Lower leg skin (tissue), 4 donors: ENCODE measurements around the gene SNAPC2. TPM values are rescaled to one million over a fixed set of nuclear protein-coding genes. Genes with fewer than 3 reads are reported as not detected.
"Not testable (repeated sequence)": the region's sequence is repeated elsewhere in the genome, so short reads cannot be mapped to it uniquely, and the experiment has no call there.

Experiments used
- DNase-seq, 2 donors: peaks; one replicate each; pipeline ENCODE4 v3.0.0-alpha.2; 2019; ENCODE audit warnings: low spot score in 2 of 2
- H3K4me3 ChIP-seq: fragments of 200-600 bp; sonication (generic); 2 replicates; pipeline ENCODE4 v1.5.1; 2017; ENCODE audit warnings: mild to moderate bottlenecking, low read depth; ENCODE audit not compliant: poor library complexity, severe bottlenecking
- CTCF ChIP-seq, 3 donors: fragments of 450-650 bp; IDR thresholded peaks; one replicate each; pipeline ENCODE4 v1.5.1; 2016; ENCODE audit warnings: antibody characterized with exemption in 3 of 3, mild to moderate bottlenecking in 3 of 3, moderate library complexity in 2 of 3
- POLR2A ChIP-seq, 2 donors: fragments of 450-650 bp; IDR thresholded peaks; one replicate each; pipeline ENCODE4 v1.6.1; 2016 to 2017; ENCODE audit warnings: antibody characterized with exemption in 2 of 2, mild to moderate bottlenecking in 1 of 2, moderate library complexity in 1 of 2
- WGBS, 2 donors: methylation state at CpG; one replicate each; pipeline ENCODE4 v1.1.5; 2018; 5-methylcytosine and 5-hydroxymethylcytosine counted together
- intact Hi-C: fragments of 100-400 bp; cut with DNase I; formaldehyde crosslinking; loops from one replicate; pipeline ENCODE4 v1.15.0; 2023; ENCODE audit warnings: low total_unique reads
- total RNA-seq, 4 donors: library from RNA; depleted of rRNA; stranded (reverse); fragments of >200 nt; gene quantifications; one replicate each; pipeline ENCODE4 v1.1.0, GENCODE V29; 2016

SNAPC2 gene
- total RNA-seq, 4 donors from 2014 or later: 15.7 to 26.4 (median 24.6) TPM

GRCh38 chr19:7944177-7944761 is 24.1 kb downstream of the SNAPC2 start:
- intact Hi-C loops: no loop called here
- H3K4me3 ChIP-seq: peak overlapping the region; percentile 38
- WGBS, 2 donors: 27 to 28% methylated on average over 18 of the region's 18 CpGs
- peak in 1 of 3 donors; percentile 73 for TF ChIP-seq CTCF (IDR thresholded peaks at IDR 0.05)
- TF ChIP-seq POLR2A (IDR thresholded peaks at IDR 0.05): no peak
- DNase-seq: peak; percentile 88 to 97

GRCh38 chr19:7947939-7948338 is 27.8 kb downstream of the SNAPC2 start:
- no peak overlapping the region for H3K4me3 ChIP-seq
- 86 to 88% methylated on average over 4 of the region's 4 CpGs for WGBS, 2 donors
- no peak for DNase-seq
- TF ChIP-seq CTCF (IDR thresholded peaks at IDR 0.05) (no peak), POLR2A (IDR thresholded peaks at IDR 0.05) (no peak)
- intact Hi-C loops: no loop called here

GRCh38 chr19:7953060-7953459 is 32.9 kb downstream of the SNAPC2 start:
- TF ChIP-seq CTCF (IDR thresholded peaks at IDR 0.05) (no peak), POLR2A (IDR thresholded peaks at IDR 0.05) (no peak)
- intact Hi-C loops: no loop called here
- no peak for DNase-seq
- WGBS, 2 donors: 12 to 20% methylated on average over 3 of the region's 3 CpGs
- no peak overlapping the region for H3K4me3 ChIP-seq

GRCh38 chr19:7953576-7953975 is 33.4 kb downstream of the SNAPC2 start:
- H3K4me3 ChIP-seq: no peak overlapping the region
- TF ChIP-seq CTCF (IDR thresholded peaks at IDR 0.05): no peak
- no peak for TF ChIP-seq POLR2A (IDR thresholded peaks at IDR 0.05)
- no peak for DNase-seq
- intact Hi-C loops: no loop called here
- 73 to 78% methylated on average over 7 of the region's 7 CpGs for WGBS, 2 donors

- no peak for DNase-seq
- 87 to 91% methylated on average over 11 of the region's 11 CpGs for WGBS, 2 donors
- intact Hi-C loops: no loop called here
- no peak overlapping the region for H3K4me3 ChIP-seq
- no peak for TF ChIP-seq POLR2A (IDR thresholded peaks at IDR 0.05)
- no peak for TF ChIP-seq CTCF (IDR thresholded peaks at IDR 0.05)
Measured at GRCh38 chr19:7955696-7956095, 35.6 kb downstream of the SNAPC2 start.

GRCh38 chr19:7959211-7959610 is 39.1 kb downstream of the SNAPC2 start:
- no peak for DNase-seq
- WGBS, 2 donors: 70 to 72% methylated on average over 6 of the region's 6 CpGs
- H3K4me3 ChIP-seq: no peak overlapping the region
- intact Hi-C loops: no loop called here
- TF ChIP-seq POLR2A (IDR thresholded peaks at IDR 0.05) (no peak), CTCF (IDR thresholded peaks at IDR 0.05) (no peak)

- WGBS, 2 donors: 90 to 97% methylated on average over 4 of the region's 4 CpGs
- intact Hi-C loops, DNase-seq, H3K4me3 ChIP-seq: not testable (repeated sequence)
Measured at GRCh38 chr19:7961082-7961481, 40.9 kb downstream of the SNAPC2 start.
